HG02759 (cell line): Measurements from ENCODE around the gene ADA.

ENCODE experiments used
- ATAC-seq: cut with Tn5 transposase; IDR thresholded peaks from one replicate; pipeline ENCODE4 v1.9.1; 2021; ENCODE audit warnings: mild to moderate bottlenecking, moderate library complexity; ENCODE audit not compliant: unreplicated experiment

ADA gene

GRCh38 chr20:44583157-44583556, 68.3 kb downstream of the ADA start:
- no peak for ATAC-seq

DNA sequence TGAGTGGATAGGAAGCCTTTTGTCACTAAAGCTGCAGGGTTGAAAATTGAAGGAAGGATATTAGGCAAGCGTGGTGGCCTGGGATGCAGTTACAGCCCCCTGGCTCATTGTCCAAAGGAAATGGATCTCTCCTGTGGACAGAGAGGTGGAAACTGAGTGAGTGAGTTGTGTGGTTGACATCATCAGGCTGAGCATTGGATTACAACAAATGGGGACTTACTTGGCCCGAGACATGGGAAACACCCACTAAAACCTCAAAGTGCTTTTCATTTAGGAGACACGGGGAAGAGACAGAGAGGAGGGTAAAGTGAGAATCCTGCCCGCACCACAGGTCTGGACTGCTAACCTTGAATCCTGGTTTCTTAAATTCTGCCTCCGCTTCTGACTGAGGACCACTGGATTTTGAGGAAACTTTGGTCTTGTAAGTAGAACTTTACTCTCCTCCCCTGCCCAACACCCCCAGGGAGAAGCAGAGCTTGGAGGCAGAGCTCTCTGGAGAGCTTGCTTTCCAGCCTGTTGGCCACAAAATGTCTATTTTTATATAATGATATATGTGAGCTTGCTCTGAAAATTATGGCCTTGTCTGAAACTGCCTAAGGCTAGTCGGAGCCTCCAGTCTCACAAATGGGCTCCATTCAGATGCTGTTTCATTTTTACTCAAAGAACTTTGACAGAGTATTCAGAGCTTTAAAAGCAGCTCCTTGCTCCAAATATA, 69.0 kb downstream of the ADA start, which contains the start of gene PKIG:
TSS of gene PKIG (plus strand) at position 269 of the 715 bp plus-strand sequence. CDS start 31,978 bp downstream, outside the sequence.
- ATAC-seq, result no peak

DNA sequence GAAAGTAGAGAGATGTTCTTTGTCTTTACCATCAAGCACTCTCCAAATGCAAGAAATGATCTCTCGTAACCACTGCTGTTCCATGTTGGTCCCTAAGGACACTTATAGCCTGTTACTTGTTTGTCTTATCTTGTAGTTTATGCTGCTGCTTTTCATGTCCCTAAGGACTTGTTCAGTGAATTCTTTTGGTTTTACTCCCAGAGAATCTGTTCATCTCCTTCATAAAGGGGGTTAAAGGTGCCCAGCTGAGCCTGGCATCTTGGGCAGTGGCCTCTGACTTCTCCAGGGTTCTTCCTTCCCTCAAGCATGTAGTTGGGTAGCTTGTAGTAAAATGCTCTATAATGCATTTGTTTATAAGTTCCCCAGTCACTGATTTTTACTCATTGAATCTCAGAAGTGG, 70.0 kb downstream of the ADA start:
- ATAC-seq, result no peak

DNA sequence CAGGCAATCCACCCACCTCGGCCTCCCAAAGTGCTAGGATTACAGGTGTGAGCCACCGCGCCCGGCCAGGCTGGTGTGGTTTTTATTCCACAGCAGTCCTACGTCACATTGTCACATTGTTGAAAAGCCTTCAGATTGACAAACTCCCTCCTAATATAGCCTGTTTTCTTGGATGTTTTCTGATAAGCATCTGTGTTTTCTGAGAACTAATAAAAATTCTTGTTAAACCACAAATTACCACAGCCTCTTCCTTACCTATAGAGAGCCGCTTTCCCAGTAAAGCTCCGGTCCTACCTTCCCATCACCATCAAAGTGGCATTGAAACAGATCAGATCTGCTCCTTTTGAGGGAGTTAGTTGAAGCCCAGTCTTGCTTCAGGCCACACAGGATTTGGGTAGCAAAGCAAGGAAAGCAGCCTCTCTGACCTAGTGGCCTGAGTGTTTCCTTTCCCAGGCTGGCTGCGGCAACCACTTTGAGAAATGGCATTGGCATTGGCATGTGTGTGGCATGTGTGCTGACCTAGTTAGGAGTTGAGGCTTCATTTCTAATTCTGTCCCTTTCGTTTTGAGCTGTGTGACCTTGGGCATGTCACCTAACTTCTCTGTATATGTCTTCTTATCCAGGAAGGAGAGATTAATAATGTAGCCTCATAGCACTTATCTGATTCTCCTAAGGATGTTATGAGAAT, 70.8 kb downstream of the ADA start:
- no peak for ATAC-seq

GRCh38 chr20:44579313-44580081, 72.0 kb downstream of the ADA start:
- ATAC-seq, result no peak

DNA sequence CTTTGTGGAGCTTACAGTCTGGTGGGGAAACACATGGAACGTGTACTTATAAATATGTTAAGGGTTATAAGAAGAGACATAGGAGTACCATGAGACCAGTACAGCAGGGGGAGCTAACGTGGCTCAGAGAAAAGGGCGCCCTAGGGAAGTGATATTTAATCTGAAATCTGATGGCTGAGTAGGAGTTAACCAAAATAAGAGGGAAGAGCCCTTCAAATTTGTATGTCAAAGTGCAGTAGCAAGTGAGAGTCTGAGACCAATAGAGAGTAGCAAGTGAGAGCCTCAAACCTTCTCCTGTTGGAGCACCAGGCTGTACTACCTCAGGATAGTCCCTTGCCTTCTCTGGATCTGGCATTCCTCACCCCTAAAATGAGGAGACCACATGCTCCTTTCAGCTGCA, 75.2 kb downstream of the ADA start:
- ATAC-seq, result no peak

DNA sequence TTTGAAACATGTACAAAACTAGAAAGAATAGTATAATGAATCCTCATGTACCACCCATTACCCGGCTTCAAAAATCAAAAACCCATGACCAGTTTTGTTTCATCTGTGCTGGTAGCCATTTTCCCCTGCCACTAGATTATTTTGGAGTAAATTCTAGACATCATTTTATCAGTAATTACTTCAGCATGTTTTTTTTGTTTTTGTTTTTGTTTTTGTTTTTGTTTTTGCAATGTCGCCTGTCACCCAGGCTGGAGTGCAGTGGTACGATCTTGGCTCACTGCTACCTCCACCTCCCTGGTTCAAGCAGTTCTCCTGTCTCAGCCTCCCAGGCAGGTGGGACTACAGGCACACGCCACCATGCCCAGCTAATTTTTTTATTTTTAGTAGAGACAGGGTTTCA, 77.1 kb downstream of the ADA start:
- no peak for ATAC-seq

GRCh38 chr20:44573501-44573869, 78.0 kb downstream of the ADA start:
- no peak for ATAC-seq

GRCh38 chr20:44572551-44573500, 78.7 kb downstream of the ADA start:
- ATAC-seq, result no peak

- no peak for ATAC-seq
Measured at GRCh38 chr20:44571362-44571988, 80.0 kb downstream of the ADA start.

GRCh38 chr20:44570367-44570766, 81.1 kb downstream of the ADA start:
- ATAC-seq, result no peak
